Spleen (tissue), 11 donors: ENCODE measurements around the gene MANBA. TPM values are rescaled to one million over a fixed set of nuclear protein-coding genes. Genes with fewer than 3 reads are reported as not detected.

ENCODE experiments used
- DNase-seq: peaks from one replicate; pipeline ENCODE4 v3.0.0-alpha.2; 2020
- H3K27ac ChIP-seq, 8 donors: fragments of 200-600 bp; sonication (generic) in 7 of 8; 1 replicate in 4 of 8; 2 replicates in 4 of 8; pipeline versions ENCODE4 v1.5.0 to v1.8.0; 2016 to 2021; ENCODE audit warnings: inconsistent platforms in 4 of 8, mild to moderate bottlenecking in 4 of 8, moderate library complexity in 1 of 8
- H3K27me3 ChIP-seq, 7 donors: fragments of 200-600 bp; sonication (generic) in 6 of 7; replicated peaks in 1 of 7; 1 replicate in 4 of 7; 2 replicates in 3 of 7; pipeline versions ENCODE4 v1.5.0 to v1.8.0; 2016 to 2021; ENCODE audit warnings: inconsistent platforms in 3 of 7, mild to moderate bottlenecking in 1 of 7
- H3K36me3 ChIP-seq, 6 donors: fragments of 200-600 bp; sonication (generic) in 5 of 6; 1 replicate in 4 of 6; 2 replicates in 2 of 6; pipeline versions ENCODE4 v1.5.0 to v1.8.0; 2016 to 2021; ENCODE audit warnings: inconsistent platforms in 2 of 6
- H3K4me1 ChIP-seq, 6 donors: fragments of 200-600 bp; sonication (generic) in 5 of 6; 1 replicate in 3 of 6; 2 replicates in 3 of 6; pipeline versions ENCODE4 v1.5.0 to v1.8.0; 2016 to 2021; ENCODE audit warnings: inconsistent platforms in 3 of 6
- H3K4me3 ChIP-seq, 8 donors: fragments of 200-600 bp; sonication (generic) in 7 of 8; 1 replicate in 4 of 8; 2 replicates in 4 of 8; pipeline versions ENCODE4 v1.5.0 to v1.8.0; 2016 to 2021; ENCODE audit warnings: inconsistent platforms in 4 of 8, mild to moderate bottlenecking in 4 of 8, moderate library complexity in 2 of 8
- H3K9me3 ChIP-seq, 8 donors: fragments of 200-600 bp; sonication (generic) in 7 of 8; 1 replicate in 4 of 8; 2 replicates in 4 of 8; pipeline versions ENCODE4 v1.5.0 to v1.8.0; 2016 to 2021; ENCODE audit warnings: inconsistent platforms in 4 of 8
- POLR2A ChIP-seq, 3 donors: fragments of 450-650 bp; IDR thresholded peaks; one replicate each; pipeline ENCODE4 v1.5.1; 2017; ENCODE audit warnings: antibody characterized with exemption in 3 of 3, mild to moderate bottlenecking in 1 of 3
- POLR2AphosphoS5 ChIP-seq, 3 donors: sonication (generic); formaldehyde crosslinking; IDR thresholded peaks; one replicate each; pipeline ENCODE4 v1.5.1; 2017; ENCODE audit warnings: antibody characterized with exemption in 3 of 3
- WGBS, 5 donors: extraction: QIAGEN DNeasy Blood & Tissue Kit in 3 of 5; methylation state at CpG; one replicate each; pipeline versions ENCODE4 v1.1.5 to v1.1.7; 2013 to 2018; 5-methylcytosine and 5-hydroxymethylcytosine counted together
- intact Hi-C: fragments of 100-400 bp; cut with DNase I; formaldehyde crosslinking; loops from one replicate; pipeline ENCODE4 v1.15.0; 2023; ENCODE audit warnings: low total_unique reads
- polyA plus RNA-seq, 3 donors: library from polyadenylated mRNA; stranded (reverse); fragments of 200-250 nt; gene quantifications; one replicate each; pipeline ENCODE4 v1.2.1, GENCODE V29; 2013
- total RNA-seq, 7 donors: library from RNA; depleted of rRNA in 3 of 7; stranded (reverse); fragments of >200 nt in 3 of 7; fragmentation: NEBNext Ultra II Directional in 4 of 7; extraction: Animal tissue kit (Norgen Biotek cat#: 25700) in 4 of 7; gene quantifications; one replicate each; pipeline versions ENCODE4 v1.1.0 to v1.2.1, GENCODE V29; 2016 to 2021
- TF ChIP-seq, protein P1 (sequence below), 11 experiments: fragments of 200-600 bp in 7 of 11; fragments of 450-650 bp in 4 of 11; sonication (generic) in 4 of 11; IDR thresholded peaks in 8 of 11; conservative IDR thresholded peaks in 3 of 11; 1 replicate in 7 of 11; 2 replicates in 4 of 11; pipeline versions ENCODE4 v1.4.0 to v1.8.0; 2016 to 2021; ENCODE audit warnings: antibody characterized with exemption in 11 of 11, inconsistent platforms in 4 of 11, mild to moderate bottlenecking in 1 of 11
- donor health status: healthy with polysubstance abuse.
- donor health status: DM: no; HTN: no; CAD: no; lungs with moderate emphysema.
- donor health status: DM: no; HTN: no; CAD: no.
- donor health status: Bipolar disorder and iron deficiency.
- donor health status: healthy.
- donor health status: DM: no; HTN: no; CAD: no.
- donor health status: DM: yes; HTN: yes; CAD: no.

MANBA gene
- total and polyA plus RNA-seq, 10 donors = 15.7 to 112 (median 50.3) TPM

GRCh38 chr4:102787096-102787881 is 26.5 kb upstream of the MANBA start:
- DNase-seq = no peak
- Histone ChIP-seq H3K27ac (no peak overlapping the region), H3K4me1 (no peaks in the 10 kb centered on the region), H3K4me3 (no peak overlapping the region), H3K36me3 (peaks cover 0 to 10% (median 0%) of the 10 kb centered on the region in 6 donors), H3K27me3 (no peaks in the 10 kb centered on the region), H3K9me3 (peaks cover 0 to 12% (median 4%) of the 10 kb centered on the region in 8 donors)
- 92 to 97% (median 95%) methylated on average over 7 of the region's 7 CpGs for WGBS, 5 donors
- TF ChIP-seq POLR2A (IDR thresholded peaks at IDR 0.05) (no peak), POLR2AphosphoS5 (IDR thresholded peaks at IDR 0.05) (no peak)
- TF ChIP-seq, protein P1, sequence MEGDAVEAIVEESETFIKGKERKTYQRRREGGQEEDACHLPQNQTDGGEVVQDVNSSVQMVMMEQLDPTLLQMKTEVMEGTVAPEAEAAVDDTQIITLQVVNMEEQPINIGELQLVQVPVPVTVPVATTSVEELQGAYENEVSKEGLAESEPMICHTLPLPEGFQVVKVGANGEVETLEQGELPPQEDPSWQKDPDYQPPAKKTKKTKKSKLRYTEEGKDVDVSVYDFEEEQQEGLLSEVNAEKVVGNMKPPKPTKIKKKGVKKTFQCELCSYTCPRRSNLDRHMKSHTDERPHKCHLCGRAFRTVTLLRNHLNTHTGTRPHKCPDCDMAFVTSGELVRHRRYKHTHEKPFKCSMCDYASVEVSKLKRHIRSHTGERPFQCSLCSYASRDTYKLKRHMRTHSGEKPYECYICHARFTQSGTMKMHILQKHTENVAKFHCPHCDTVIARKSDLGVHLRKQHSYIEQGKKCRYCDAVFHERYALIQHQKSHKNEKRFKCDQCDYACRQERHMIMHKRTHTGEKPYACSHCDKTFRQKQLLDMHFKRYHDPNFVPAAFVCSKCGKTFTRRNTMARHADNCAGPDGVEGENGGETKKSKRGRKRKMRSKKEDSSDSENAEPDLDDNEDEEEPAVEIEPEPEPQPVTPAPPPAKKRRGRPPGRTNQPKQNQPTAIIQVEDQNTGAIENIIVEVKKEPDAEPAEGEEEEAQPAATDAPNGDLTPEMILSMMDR (IDR thresholded peaks at IDR 0.05 in 8 of 11, conservative IDR thresholded peaks at IDR 0.05 in 3 of 11) = no peak
- intact Hi-C loops = no loop called here

- no peak overlapping the region for H3K4me3 ChIP-seq
- intact Hi-C loops = no loop called here
- peaks cover 0 to 12% (median 4%) of the 10 kb centered on the region in 8 donors for H3K9me3 ChIP-seq
- no peak for DNase-seq
- TF ChIP-seq, protein P1 (IDR thresholded peaks at IDR 0.05 in 8 of 11, conservative IDR thresholded peaks at IDR 0.05 in 3 of 11) = no peak
- peak in 1 of 3 donors; percentile 41 for TF ChIP-seq POLR2AphosphoS5 (IDR thresholded peaks at IDR 0.05)
- no peak overlapping the region for H3K27ac ChIP-seq
- no peaks in the 10 kb centered on the region for H3K4me1 ChIP-seq
- peaks cover 0 to 3% (median 0%) of the 10 kb centered on the region in 6 donors for H3K36me3 ChIP-seq
- no peaks in the 10 kb centered on the region for H3K27me3 ChIP-seq
- WGBS, 5 donors = 38 to 62% (median 55%) methylated on average over 1 of the region's 1 CpG
These were observed 25.5 kb upstream of the MANBA start for GRCh38 chr4:102786279-102786678.

DNA sequence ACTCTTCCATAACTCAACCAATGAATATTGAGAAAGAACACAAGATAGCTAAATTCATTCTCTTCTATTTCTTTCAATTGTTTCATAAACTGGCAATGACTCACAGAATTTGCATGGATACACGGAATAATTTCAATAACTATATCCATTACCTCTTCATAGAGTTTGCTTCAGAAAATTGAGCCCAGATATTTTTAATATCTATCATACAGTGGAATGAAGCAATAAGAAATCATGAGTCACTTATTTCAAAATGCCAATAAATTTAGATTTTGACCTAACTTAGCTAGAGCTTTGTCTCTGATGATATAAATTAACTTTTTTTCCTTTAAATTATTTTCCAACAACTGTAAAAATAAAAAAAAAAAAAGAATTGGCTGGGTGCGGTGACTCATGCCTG is 22.2 kb upstream of the MANBA start:
- intact Hi-C loops = no loop called here
- no peak overlapping the region for H3K27ac ChIP-seq
- 92 to 97% (median 93%) methylated on average over 2 of the region's 2 CpGs for WGBS, 5 donors
- TF ChIP-seq, protein P1 (IDR thresholded peaks at IDR 0.05 in 8 of 11, conservative IDR thresholded peaks at IDR 0.05 in 3 of 11) = no peak
- TF ChIP-seq POLR2A (IDR thresholded peaks at IDR 0.05) = no peak
- TF ChIP-seq POLR2AphosphoS5 (IDR thresholded peaks at IDR 0.05) = no peak
- no peak overlapping the region for H3K4me3 ChIP-seq
- peaks cover 0 to 6% (median 1%) of the 10 kb centered on the region in 8 donors for H3K9me3 ChIP-seq
- DNase-seq = no peak
- no peaks in the 10 kb centered on the region for H3K27me3 ChIP-seq
- no peaks in the 10 kb centered on the region for H3K4me1 ChIP-seq
- no peaks in the 10 kb centered on the region for H3K36me3 ChIP-seq

DNA sequence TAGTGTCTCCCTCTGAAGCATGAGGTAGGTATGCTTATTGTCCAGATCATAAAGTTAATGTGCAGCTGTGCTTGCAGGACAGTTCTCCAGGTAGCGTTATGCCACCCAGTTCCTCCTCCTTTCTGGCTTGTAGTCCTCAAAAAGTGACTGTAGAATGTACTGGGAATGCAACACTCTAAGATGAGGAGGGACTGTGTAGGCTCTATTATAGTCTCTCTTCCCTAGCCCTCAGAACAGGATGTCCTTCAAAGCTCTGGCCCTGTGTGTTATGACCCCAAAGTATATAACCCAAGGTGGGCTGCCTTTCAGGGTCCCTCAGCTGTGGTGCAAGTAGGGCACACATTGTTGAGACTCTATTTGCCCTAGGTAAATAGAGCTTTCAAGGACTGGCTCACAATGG is 20.8 kb upstream of the MANBA start:
- Histone ChIP-seq H3K27me3 (no peaks in the 10 kb centered on the region), H3K4me1 (no peaks in the 10 kb centered on the region), H3K4me3 (no peak overlapping the region), H3K9me3 (no peaks in the 10 kb centered on the region), H3K36me3 (no peaks in the 10 kb centered on the region), H3K27ac (no peak overlapping the region)
- intact Hi-C loops = no loop called here
- TF ChIP-seq POLR2A (IDR thresholded peaks at IDR 0.05) = no peak
- TF ChIP-seq POLR2AphosphoS5 (IDR thresholded peaks at IDR 0.05) = no peak
- TF ChIP-seq, protein P1 (IDR thresholded peaks at IDR 0.05 in 8 of 11, conservative IDR thresholded peaks at IDR 0.05 in 3 of 11) = no peak
- 73 to 100% (median 93%) methylated on average over 1 of the region's 1 CpG for WGBS, 5 donors
- DNase-seq = no peak
